HG03460 (cell line): ENCODE measurements around the gene CAPN5.
A peak's percentile ranks its signal among the peaks of the same experiment; 100 is the strongest.

ENCODE experiments used
- ATAC-seq: cut with Tn5 transposase; IDR thresholded peaks from one replicate; pipeline ENCODE4 v1.9.1; 2021; ENCODE audit not compliant: unreplicated experiment

CAPN5 gene

DNA sequence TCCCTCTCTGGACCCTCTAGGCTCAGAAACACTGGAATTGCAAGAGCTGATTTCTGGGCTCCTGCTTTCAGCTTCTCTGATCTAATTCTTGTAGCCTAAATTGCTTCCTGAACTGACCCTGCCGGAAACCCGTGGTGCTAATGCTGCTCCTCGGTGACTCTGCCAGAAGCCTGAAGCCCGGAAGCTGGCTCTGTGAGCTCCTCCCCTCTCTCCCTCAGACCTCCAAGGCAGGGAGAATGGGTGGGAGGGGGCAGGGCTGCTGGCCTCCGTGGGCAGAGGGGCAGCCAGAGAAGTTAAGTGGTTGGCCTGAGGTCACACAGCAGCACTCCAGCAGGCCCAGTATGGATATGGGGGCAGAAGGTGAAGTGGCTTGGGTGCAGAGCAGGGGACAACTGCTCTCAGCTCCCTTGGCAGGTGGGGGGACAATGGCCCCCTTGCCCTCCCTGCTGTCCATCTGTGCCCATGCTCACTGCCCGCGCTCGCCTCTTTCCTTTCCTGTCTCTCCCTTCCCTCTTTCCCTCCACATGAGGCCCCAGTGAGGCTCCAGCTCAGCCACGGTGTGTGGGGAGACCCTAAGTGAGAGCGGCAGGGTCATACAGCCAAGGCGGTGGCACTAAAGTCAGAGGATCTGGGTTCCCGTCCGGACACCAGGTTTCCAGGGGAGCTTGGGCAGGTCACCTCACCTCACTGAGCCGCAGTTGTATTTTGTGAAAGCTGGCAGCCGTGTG lies 16.2 kb downstream of the CAPN5 start:
- no peak for ATAC-seq

DNA sequence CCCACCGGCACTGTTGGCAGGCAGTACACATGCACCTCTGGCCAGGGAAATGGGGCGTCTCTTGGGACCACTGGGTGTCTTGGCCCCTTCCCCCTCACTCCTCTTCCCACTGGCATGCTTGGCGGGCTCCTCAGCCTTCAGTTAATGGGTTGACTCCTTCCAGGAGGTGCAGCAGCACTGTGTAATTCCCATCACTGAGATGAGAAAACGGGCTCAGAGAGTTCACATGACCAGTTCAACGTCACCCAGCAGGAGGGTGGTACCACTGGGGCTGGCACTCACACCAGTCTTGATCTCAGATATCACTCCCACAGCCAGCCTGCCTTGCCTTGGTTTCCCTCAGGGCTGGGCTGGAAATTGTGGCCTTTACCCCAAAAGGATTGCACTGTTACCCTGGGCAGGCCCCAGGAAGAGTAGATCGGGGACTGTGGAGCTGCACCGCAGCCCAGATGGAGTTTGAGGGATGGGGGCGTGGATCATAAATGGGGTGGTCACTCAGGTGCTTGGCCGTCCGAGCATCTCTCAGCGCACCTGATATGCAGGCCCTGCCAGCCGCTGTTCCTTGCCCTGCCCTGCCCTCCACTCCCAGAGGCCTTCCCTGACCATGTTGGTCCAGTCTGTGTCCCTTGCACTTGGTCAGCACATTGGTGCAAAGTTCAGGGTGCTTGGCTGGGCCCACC lies 16.9 kb downstream of the CAPN5 start:
- no peak for ATAC-seq

DNA sequence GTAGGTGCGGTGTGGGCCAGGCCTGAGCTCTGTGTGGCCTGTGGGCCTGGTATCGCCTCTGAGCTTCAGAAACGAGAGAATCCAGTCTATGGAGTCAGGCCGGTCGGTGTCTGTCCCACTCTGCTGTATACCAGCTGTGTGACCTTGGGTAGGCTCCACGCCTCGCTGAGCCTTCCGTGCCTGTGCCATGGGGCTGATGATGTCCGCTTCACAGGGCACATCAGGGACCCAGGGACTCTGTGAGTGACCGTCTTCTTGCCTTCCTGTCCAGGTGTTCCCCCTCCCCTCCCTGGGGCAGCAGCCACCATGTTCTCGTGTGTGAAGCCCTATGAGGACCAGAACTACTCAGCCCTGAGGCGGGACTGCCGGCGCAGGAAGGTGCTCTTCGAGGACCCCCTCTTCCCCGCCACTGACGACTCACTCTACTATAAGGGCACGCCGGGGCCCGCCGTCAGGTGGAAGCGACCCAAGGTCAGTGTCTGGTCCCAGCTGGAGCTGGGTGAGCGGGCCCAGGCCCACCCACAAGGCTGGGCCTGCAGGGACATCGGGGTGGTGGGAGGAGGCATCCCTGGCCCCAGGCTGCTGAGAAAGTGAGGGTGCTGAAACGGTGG lies 17.9 kb downstream of the CAPN5 start:
- no peak for ATAC-seq

DNA sequence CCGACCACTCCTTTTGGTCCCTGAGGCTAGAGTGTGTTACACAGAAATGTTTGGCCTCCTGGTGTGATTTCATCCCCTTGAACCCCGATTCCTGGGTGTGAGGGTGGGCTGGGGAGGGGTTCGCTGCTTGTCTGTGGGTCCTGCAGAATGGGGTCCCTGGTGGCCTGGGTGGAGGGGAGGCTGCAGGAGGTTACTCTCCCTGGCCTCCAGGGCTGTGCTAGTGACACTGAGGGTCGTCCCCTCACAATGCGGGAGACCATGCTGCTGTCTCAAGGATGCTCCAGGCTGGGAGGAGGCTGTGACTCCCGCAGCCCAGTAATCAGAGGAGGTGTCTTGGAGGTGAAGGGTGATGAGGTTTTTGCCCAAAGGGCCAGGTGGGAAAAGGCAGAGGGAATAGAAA lies 18.9 kb downstream of the CAPN5 start:
- ATAC-seq: no peak

DNA sequence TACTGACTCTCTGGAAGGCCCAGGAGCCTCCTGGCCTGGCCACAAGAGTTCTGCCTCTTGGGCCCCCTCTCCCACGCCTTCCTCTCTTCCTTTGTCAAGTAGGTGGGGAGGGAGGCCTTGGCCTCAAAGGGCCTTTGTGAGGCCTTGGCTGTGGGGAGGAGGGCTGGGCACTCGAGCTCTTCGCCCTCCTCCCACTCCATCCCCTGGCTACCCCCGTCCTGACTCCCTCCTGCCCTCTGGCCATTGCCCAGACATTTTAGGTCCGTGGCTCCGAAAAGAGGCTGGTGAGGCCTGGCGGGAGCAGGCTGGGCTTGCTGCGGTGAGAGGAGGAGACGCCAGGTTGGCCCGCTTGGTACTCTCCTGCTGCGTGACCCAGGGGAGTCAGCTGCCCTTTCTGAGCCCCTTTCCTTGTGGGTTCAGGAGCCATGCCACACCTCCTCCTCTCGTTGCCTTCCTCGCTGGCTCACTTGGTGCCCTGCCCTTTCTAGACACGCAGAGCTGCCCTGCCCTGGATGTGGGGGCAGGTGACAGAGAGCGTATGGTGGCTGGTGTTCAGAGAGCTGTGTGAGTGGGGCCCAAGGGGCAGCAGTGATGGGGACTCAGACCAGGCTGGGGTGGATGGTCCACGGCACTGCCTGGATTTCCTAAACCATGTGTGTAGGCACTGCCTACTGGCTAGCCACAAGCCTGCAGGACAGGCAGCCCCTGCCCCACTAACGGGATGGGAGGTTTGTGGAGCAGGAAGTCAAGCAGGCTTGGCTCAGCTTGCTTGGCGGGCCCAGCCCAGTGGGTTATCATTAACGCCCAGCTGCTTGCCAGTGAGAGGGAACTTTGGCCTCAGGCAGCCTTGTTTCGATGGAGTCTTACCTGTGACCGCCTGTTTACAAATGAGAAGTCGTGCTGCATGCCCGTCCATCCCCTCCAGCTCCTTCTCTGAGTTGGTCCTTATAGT lies 20.0 kb downstream of the CAPN5 start:
- ATAC-seq: no peak

DNA sequence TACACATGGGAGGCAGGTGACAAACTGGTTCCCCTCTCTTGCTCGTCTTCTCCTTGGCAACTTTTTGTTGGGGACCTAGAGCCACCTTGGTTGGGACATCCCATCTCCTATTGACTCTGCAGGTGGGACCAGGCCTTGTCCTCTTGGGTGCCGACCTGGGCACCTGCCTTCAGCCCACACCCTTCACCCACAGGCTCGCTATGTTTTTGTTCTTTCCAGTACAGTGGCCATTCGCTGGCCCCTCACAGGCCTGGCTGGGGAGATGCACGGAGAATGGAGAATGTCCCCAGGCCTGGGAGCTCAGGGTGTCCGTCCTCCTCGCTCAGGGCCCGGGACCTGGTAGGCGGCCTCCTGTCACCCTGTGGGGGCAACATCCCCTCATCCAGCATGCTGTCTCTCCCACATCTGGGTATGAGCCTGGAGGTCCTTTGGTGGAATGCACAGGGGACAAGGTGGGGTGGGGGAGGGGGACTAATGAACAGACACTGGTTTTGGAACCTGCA lies 21.0 kb downstream of the CAPN5 start:
- no peak for ATAC-seq

DNA sequence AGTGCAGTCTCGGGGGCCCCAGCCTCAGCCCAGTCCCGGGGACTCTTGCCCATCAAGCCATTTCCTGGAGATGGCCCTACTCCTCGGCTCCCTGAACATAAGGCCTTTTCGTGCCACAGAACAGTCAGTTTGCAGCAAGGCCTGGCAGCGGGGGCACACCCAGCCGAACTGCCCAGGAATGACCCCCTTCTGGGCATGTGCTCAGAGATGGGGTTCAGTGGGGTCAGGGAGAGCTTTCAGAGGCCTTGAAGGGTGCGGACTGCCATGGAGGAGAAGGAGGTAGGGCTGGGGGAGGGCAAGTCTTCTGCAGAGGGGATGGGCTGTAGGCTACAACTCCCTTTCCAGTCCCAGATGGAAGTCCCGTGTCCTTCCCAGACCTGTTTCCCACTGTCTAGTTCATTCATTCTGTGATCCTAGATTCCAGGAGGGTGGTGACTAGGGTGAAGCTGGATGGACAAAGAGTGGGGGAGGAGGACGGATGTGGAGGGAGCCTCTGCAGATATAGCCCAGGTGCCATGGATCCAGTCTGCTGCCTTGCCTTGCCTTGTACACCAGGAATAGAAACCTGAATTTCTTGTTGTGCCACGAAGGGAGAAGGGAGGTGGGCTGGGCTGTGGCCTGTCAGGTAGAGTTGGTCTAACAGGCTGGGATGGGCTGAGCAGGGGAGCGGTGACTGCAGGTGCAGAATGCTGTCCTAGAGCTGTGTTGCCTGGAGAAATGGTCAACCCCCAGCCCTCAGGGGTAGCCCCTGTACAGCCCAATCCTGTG lies 21.6 kb downstream of the CAPN5 start:
- no peak for ATAC-seq

DNA sequence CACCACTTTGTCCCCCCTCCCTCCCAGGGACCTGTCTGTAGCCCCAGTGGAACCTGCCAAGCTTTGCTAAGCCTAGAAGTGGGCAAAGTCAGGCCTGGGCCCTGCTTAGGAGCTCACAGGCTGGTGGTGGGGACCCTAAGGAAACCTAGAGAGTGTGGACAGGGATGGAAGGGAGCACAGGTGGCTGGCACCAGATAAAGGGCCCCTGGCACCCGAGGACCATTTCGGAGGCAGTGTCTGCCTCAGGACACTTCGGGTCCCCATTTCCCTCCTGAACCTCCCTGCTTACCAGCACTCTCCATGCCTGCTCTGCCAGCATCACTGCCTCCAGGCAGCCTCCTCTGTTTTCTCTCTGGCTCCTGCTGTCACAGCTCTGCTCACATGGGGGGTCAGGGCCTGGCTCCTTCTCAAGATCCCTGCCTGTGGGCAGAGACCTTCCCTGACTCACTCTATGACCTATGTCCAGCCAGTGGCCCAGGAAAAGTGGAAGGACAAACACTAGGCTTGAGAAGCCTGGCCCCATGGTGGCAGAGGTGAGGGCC lies 22.3 kb downstream of the CAPN5 start:
- no peak for ATAC-seq

DNA sequence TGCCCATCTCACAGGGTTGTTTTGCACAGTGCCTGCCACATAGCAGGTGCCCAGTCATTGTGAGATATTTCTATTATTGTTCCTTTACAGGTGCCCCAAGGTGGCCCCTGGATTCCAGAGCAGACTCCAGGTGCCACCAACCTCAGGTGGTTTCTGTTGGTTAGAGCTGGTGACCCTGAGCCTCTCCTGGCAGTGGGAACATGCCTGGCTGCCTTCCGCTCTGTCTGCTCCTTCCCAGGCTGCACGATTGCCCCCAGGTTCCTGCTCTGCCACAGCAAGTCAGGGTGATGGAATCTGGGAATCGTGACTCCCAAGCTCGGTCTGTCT lies 23.2 kb downstream of the CAPN5 start:
- no peak for ATAC-seq

DNA sequence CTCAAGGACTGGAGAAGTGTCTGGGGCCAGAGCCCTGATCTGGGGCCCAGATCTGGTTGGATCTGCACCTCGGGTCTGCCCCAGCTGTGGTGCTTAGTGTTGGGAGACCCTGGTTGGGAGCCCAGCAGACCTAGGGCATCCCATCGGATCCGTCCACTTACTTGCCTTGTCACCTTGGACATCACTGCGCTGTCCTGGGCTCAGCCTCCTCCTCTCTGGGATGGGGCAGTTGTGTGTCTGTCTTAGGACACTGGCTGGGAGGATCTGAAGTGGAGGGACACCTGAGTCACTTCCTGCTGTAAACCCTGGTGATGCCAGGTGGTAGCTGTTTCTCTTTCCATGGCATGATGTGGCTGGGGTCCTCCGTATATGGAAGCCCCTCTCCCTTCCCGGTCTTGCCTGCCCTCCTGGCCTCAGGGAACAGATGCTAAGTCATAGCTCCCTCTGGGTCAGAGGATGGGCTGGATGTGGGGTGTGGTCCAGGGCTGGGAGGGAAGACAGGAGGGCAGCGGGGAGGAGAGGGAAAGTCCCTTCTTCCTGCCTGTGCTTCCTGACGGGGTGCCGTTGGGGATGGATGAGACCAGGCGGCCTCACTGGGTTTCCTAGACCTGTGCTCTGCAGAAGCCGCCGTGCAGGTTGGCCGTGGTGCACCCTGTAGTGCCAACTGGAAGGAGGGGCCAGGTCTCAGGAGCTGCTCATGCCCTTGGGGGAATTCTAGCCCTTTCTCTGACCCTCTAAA lies 23.8 kb downstream of the CAPN5 start:
- no peak for ATAC-seq

DNA sequence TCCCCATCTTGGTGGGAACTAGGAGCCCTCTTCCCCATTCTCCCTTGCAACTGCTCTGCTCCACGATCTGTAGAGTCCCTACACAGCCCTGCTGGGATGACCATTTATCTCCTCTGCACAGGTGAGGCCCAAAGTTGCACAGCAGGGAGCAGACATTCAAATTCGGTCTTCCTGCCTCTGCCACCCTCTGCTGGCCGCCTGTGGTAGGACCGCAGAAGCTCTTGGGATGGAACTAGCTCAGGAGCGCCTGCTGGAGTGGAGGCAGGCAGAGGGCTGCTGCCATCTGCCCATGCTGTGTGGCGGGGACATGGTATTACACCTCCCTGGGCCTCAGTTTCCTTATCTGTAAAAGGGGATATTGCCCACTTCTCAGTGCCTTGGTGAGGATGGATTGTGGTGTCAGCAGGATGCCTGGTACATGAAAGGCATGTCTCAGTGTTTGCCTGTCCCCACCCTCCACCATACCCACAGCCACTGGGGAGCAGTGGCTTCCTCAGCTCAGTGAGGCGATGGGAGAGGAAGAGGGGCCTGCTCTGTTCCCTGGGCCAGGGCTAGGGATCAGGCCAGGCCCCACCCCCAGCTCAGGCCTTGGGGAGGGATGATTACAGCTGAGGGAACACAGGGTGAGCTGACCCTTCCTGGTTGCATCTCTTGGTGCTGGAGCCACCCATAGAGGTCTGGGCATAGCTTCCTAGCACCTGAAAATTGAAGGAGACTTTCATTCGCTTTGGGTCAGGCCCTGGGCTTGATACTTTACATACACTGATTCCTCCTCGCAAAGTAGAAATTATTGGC lies 24.6 kb downstream of the CAPN5 start:
- ATAC-seq: peak; percentile 84

DNA sequence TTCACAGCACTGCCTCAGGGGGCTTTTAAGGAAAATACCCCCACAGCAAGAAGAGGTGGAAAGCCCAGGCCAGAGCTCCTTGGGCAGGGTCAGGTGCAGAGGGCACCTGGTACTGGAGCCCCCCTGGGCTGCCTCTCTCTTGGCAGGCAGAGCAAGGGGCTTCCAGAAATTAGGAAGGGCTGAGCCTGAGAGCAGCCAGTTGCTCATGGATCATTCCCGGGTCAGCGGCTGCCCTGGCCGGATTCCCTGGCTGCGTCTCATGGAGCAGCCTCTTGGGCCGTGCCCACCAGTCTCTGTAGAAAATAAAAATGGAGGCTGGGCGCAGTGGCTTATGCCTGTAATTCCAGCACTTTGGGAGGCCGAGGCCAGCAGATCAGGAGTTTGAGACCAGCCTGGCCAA lies 25.6 kb downstream of the CAPN5 start:
- ATAC-seq: no peak

DNA sequence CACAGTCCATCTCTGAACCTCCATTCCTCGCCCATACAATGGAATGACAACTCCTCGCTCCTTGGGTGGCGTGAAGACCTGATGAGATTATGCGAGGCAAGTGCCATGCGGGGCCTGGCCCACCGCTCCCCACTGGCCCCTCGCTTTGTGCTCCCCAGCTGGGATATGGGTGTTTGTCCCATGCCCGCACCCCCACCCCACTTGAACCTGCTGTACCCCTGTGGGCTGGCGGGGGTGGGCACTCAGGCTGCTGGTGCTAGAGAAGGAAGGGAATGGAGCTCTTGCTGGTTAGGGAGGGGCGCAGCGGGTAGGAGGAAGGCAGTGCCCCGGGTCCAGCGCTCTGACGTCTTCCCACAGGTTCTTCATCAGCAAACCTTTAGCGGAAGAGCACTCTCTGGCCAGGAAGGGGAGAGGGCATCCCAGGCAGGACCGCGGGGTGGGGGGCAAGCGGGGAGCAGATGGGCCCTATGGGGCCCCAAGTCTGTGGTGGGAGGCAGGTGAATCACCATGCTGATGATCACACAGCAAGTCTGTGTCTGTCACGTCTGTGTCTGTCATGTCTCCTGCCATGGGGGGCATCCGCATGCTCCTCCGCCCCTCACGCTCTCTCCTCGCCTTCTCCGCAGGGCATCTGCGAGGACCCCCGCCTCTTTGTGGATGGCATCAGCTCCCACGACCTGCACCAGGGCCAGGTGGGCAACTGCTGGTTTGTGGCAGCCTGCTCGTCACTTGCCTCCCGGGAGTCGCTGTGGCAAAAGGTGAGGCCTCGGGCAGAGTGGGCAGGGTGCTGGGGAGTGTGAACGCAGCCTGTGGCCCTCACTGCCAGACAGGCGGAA lies 26.5 kb downstream of the CAPN5 start:
- no peak for ATAC-seq

DNA sequence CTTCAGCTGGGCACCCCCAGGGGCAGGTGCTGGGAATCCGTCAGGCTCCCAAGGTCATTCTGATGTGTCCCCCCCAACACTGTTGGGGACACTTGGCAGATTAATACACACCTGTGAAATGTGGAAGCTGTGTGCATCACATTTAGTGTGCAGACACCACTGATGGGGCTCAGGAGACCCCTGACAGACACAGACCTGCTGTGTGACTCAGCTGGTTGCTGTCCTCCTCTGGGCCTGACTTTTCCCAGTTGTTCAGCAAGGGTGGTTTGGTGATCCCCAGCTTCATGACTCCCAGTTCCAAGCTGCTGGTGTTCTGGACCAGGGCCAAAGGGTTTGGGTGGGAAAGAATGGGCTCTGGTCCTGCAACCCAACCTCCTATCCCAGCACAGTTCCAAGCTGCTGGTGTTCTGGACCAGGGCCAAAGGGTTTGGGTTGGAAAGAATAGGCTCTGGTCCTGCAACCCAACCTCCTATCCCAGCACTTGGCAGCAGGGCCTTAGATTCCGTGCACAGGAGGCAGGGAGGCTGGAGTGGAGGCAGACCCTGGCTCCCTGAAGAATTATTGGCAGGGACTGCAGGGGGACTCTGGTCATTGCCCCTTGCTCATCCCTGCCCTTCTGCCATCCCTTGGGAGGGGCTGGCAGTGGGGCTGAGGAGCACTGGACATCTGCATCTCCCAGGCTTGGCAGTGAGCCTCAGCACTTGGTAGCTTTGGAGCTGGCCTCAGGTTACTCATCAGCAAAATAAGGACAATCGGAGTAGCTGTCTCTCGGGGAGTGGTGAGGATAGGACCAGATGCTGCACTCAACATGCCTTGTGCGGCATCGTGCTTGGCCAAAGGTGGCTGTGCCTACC lies 27.4 kb downstream of the CAPN5 start:
- no peak for ATAC-seq

DNA sequence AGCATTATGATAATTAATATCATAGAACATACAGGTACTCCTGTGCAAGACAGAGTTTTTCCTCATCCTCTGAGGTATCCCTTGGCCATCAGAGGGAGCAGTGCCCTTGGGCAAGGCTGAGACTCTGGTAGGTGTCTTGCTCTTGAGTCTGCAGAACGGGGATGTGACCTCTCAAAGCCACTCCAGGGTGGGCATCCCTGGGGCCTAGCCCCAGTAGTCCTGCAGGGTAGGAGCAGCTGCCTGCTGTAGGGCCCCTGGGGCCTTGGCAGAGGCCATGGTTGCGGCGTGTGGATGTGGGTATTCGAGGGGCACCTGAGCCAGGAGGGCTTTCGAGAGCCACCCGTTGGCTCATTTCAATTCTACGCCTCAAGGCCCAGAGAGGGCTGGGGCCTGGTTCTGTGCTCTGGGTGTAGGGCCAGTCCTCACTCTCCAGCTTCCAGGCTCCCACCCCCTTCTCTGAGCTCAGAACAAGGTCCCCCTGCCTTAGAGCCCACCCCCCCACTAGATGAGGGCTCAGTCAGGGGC lies 28.1 kb downstream of the CAPN5 start:
- no peak for ATAC-seq
